H1 (cell line): ENCODE data around the gene AFAP1L1. TPM values are rescaled to one million over a fixed set of nuclear protein-coding genes. Genes with fewer than 3 reads are reported as not detected.

ENCODE experiments used
- CTCF ChIA-PET: fragments of 300-600 bp; sonication (Branson Sonifier 250); formaldehyde crosslinking; loops from one replicate; lab custom pipeline; 2021; ENCODE audit not compliant: partially characterized antibody; lab: Charles Lee
- POLR2A ChIA-PET: fragments of 300-600 bp; sonication (Branson Sonifier 250); formaldehyde crosslinking; loops from one replicate; lab custom pipeline; 2021; ENCODE audit warnings: inconsistent platforms; ENCODE audit not compliant: partially characterized antibody; lab: Charles Lee
- DNase-seq, 2 experiments: peaks; one replicate each; pipeline versions ENCODE4 v3.0.0 to v3.0.0-alpha.2; 2010 to 2022; ENCODE audit warnings: low spot score in 2 of 2, low read depth in 1 of 2, mixed read lengths in 1 of 2
- FAIRE-seq: peaks from 2 replicates; lab custom pipeline; 2011; peaks lifted over from hg19 to GRCh38; lab: Jason Lieb, UNC
- H2AFZ ChIP-seq: 2 replicates; pipeline ENCODE4 v1.8.1; 2012; ENCODE audit warnings: low read length, inconsistent platforms
- H2AK5ac ChIP-seq: 2 replicates; pipeline ENCODE4 v1.6.1; 2013; ENCODE audit warnings: low read depth, low read length
- H2BK120ac ChIP-seq: replicated peaks from 2 replicates; pipeline ENCODE3; 2013; ENCODE audit warnings: low read depth, low read length, inconsistent platforms
- H2BK12ac ChIP-seq: 2 replicates; pipeline ENCODE4 v1.6.1; 2013; ENCODE audit warnings: low read depth, low read length
- H2BK15ac ChIP-seq: 2 replicates; pipeline ENCODE4 v1.6.1; 2013; ENCODE audit warnings: low read length
- H2BK20ac ChIP-seq: 2 replicates; pipeline ENCODE4 v1.6.1; 2013; ENCODE audit warnings: low read length
- H2BK5ac ChIP-seq: 2 replicates; pipeline ENCODE4 v1.6.1; 2013; ENCODE audit warnings: low read depth, low read length
- H3K14ac ChIP-seq: 2 replicates; pipeline ENCODE4 v1.6.1; 2013; ENCODE audit warnings: inconsistent platforms; ENCODE audit not compliant: insufficient read length
- H3K18ac ChIP-seq: 2 replicates; pipeline ENCODE4 v1.6.1; 2013; ENCODE audit warnings: low read length; ENCODE audit errors: extremely low read depth
- H3K23ac ChIP-seq: 2 replicates; pipeline ENCODE4 v1.6.1; 2013; ENCODE audit warnings: inconsistent platforms; ENCODE audit not compliant: insufficient read length
- H3K23me2 ChIP-seq: 2 replicates; pipeline ENCODE4 v1.6.1; 2013; ENCODE audit warnings: low read depth, low read length
- H3K27ac ChIP-seq: 2 replicates; pipeline ENCODE4 v1.6.1; 2011; ENCODE audit warnings: low read depth, low read length, inconsistent platforms
- H3K27me3 ChIP-seq, 4 experiments: replicated peaks in 1 of 4; 1 replicate in 1 of 4; 2 replicates in 3 of 4; pipeline versions ENCODE4 v1.6.1 to v1.8.1; 2011 to 2013; ENCODE audit warnings: low read length in 3 of 4, mild to moderate bottlenecking in 3 of 4, inconsistent platforms in 2 of 4, mixed read lengths in 2 of 4, moderate library complexity in 1 of 4; ENCODE audit not compliant: control insufficient read depth in 3 of 4, insufficient read depth in 3 of 4; ENCODE audit errors: extremely low read depth in 1 of 4
- H3K36me3 ChIP-seq, 4 experiments: 2 replicates each; pipeline versions ENCODE4 v1.6.1 to v1.8.1; 2011 to 2013; ENCODE audit warnings: mild to moderate bottlenecking in 4 of 4, low read length in 3 of 4, moderate library complexity in 2 of 4, control low read depth in 1 of 4, inconsistent platforms in 1 of 4; ENCODE audit not compliant: insufficient read depth in 4 of 4, control insufficient read depth in 2 of 4
- H3K4ac ChIP-seq: replicated peaks from 2 replicates; pipeline ENCODE3; 2013; ENCODE audit warnings: low read length, low read depth, mixed read lengths, inconsistent platforms; ENCODE audit not compliant: insufficient read length
- H3K4me1 ChIP-seq, 4 experiments: replicated peaks in 1 of 4; 1 replicate in 1 of 4; 2 replicates in 3 of 4; pipeline versions ENCODE4 v1.6.1 to v1.8.1; 2011 to 2013; ENCODE audit warnings: low read length in 3 of 4, inconsistent platforms in 2 of 4, mixed read lengths in 1 of 4; ENCODE audit not compliant: insufficient read depth in 4 of 4, control insufficient read depth in 3 of 4
- H3K4me2 ChIP-seq, 2 experiments: 2 replicates each; pipeline versions ENCODE4 v1.6.1 to v1.8.1; 2011 to 2013; ENCODE audit warnings: low read depth in 2 of 2, low read length in 2 of 2, control low read depth in 1 of 2, inconsistent platforms in 1 of 2, mild to moderate bottlenecking in 1 of 2; ENCODE audit not compliant: insufficient read depth in 1 of 2
- H3K4me3 ChIP-seq, 4 experiments: fragments of 200-600, 300-600 bp in 1 of 4; sonication (generic), shearing (Covaris generic), sonication (Bioruptor Twin) in 1 of 4; 2 replicates each; pipeline versions ENCODE4 v1.5.1 to v1.8.1; 2011 to 2016; ENCODE audit warnings: low read length in 4 of 4, low read depth in 3 of 4, control low read depth in 2 of 4, inconsistent platforms in 2 of 4, mild to moderate bottlenecking in 2 of 4, mixed read lengths in 1 of 4, moderate library complexity in 1 of 4; ENCODE audit not compliant: insufficient read depth in 2 of 4; ENCODE audit errors: extremely low read depth in 1 of 4
- H3K56ac ChIP-seq: replicated peaks from 2 replicates; pipeline ENCODE3; 2013; ENCODE audit warnings: low read depth, mild to moderate bottlenecking, mixed read lengths, low read length, inconsistent platforms; ENCODE audit not compliant: insufficient read length
- H3K79me1 ChIP-seq: 2 replicates; pipeline ENCODE4 v1.6.1; 2013; ENCODE audit warnings: low read depth, low read length, control low read depth
- H3K79me2 ChIP-seq, 2 experiments: 2 replicates each; pipeline versions ENCODE4 v1.6.1 to v1.8.1; 2012 to 2013; ENCODE audit warnings: low read length in 2 of 2, mild to moderate bottlenecking in 2 of 2, inconsistent platforms in 1 of 2; ENCODE audit not compliant: insufficient read depth in 2 of 2, control insufficient read depth in 1 of 2
- H3K9ac ChIP-seq, 4 experiments: replicated peaks in 1 of 4; 1 replicate in 1 of 4; 2 replicates in 3 of 4; pipeline versions ENCODE4 v1.6.1 to v1.8.1; 2011 to 2013; ENCODE audit warnings: low read depth in 3 of 4, low read length in 3 of 4, control low read depth in 2 of 4, mild to moderate bottlenecking in 2 of 4, moderate library complexity in 2 of 4, inconsistent platforms in 1 of 4; ENCODE audit errors: extremely low read depth in 1 of 4
- H3K9me3 ChIP-seq, 2 experiments: 2 replicates each; pipeline versions ENCODE4 v1.6.1 to v1.8.1; 2012 to 2013; ENCODE audit warnings: mild to moderate bottlenecking in 2 of 2, moderate library complexity in 2 of 2, control low read depth in 1 of 2, inconsistent platforms in 1 of 2, low read depth in 1 of 2, low read length in 1 of 2, mixed read lengths in 1 of 2; ENCODE audit not compliant: insufficient read depth in 2 of 2
- H4K20me1 ChIP-seq, 2 experiments: replicated peaks in 1 of 2; 2 replicates each; pipeline versions ENCODE3 to v1.8.1; 2011 to 2013; ENCODE audit warnings: inconsistent platforms in 2 of 2, low read length in 2 of 2, mild to moderate bottlenecking in 1 of 2; ENCODE audit not compliant: insufficient read depth in 2 of 2, control insufficient read depth in 1 of 2
- H4K5ac ChIP-seq: 2 replicates; pipeline ENCODE4 v1.6.1; 2013; ENCODE audit warnings: low read length, low read depth, mixed read lengths, inconsistent platforms; ENCODE audit not compliant: insufficient read length
- H4K8ac ChIP-seq: 2 replicates; pipeline ENCODE4 v1.8.0; 2013; ENCODE audit warnings: mild to moderate bottlenecking, moderate library complexity, low read length, inconsistent platforms; ENCODE audit not compliant: insufficient read depth; ENCODE audit errors: extremely low read depth
- H4K91ac ChIP-seq: replicated peaks from 2 replicates; pipeline ENCODE3; 2013; ENCODE audit warnings: low read length, mixed read lengths, inconsistent platforms; ENCODE audit not compliant: insufficient read length
- CTCF ChIP-seq, 3 experiments: IDR thresholded peaks; 1 replicate in 2 of 3; 2 replicates in 1 of 3; pipeline versions ENCODE4 v1.5.1 to v1.6.1; 2011; ENCODE audit warnings: low read length in 3 of 3, mild to moderate bottlenecking in 3 of 3, inconsistent platforms in 2 of 3, low read depth in 1 of 3, moderate library complexity in 1 of 3; ENCODE audit not compliant: insufficient read depth in 1 of 3; ENCODE audit errors: control extremely low read depth in 1 of 3
- GABPA ChIP-seq: IDR thresholded peaks from 2 replicates; pipeline ENCODE4 v1.6.1; 2011; ENCODE audit warnings: mild to moderate bottlenecking, low read length, moderate library complexity, borderline replicate concordance; ENCODE audit not compliant: insufficient read depth
- KDM5A ChIP-seq: fragments of 200-600 bp; IDR thresholded peaks from 2 replicates; pipeline ENCODE4 v1.7.1; 2012; ENCODE audit warnings: mild to moderate bottlenecking, low read length, inconsistent platforms, mixed read lengths
- MAX ChIP-seq: IDR thresholded peaks from 2 replicates; pipeline ENCODE4 v1.6.1; 2012; ENCODE audit warnings: inconsistent platforms
- NANOG ChIP-seq: IDR thresholded peaks from 2 replicates; pipeline ENCODE4 v1.6.1; 2011; ENCODE audit warnings: low read length, low read depth, mild to moderate bottlenecking, inconsistent platforms; ENCODE audit not compliant: insufficient read depth, poor library complexity, severe bottlenecking
- RBBP5 ChIP-seq: IDR thresholded peaks from 2 replicates; pipeline ENCODE4 v1.7.1; 2012; ENCODE audit warnings: low read depth, mild to moderate bottlenecking, inconsistent platforms, low read length, moderate library complexity, borderline replicate concordance
- RFX5 ChIP-seq: IDR thresholded peaks from 2 replicates; pipeline ENCODE4 v1.6.1; 2011; ENCODE audit warnings: low read depth, low read length, improper control_type of control experiment, borderline replicate concordance
- YY1 ChIP-seq: IDR thresholded peaks from 2 replicates; pipeline ENCODE4 v1.6.1; 2011; ENCODE audit warnings: low read depth, mild to moderate bottlenecking, low read length
- WGBS, 2 experiments: shearing (Covaris generic) in 1 of 2; methylation state at CpG; one replicate each; pipeline versions ENCODE4 v1.1.6 to v1.1.7; 2013 to 2015; ENCODE audit warnings: low lambda C conversion rate in 2 of 2, mixed read lengths in 2 of 2, inconsistent platforms in 1 of 2, low coverage in 1 of 2, missing lambda C conversion rate in 1 of 2; ENCODE audit not compliant: insufficient replicate concordance in 2 of 2, insufficient coverage in 1 of 2, insufficient read length in 1 of 2; ENCODE audit errors: extremely low coverage in 1 of 2, missing lambda C conversion rate in 1 of 2; 5-methylcytosine and 5-hydroxymethylcytosine counted together
- polyA plus RNA-seq, 7 experiments: library from polyadenylated mRNA; depleted of rRNA in 3 of 7; stranded (reverse) in 5 of 7; unstranded in 2 of 7; fragments of >200 nt in 5 of 7; fragments of 200-250 nt in 2 of 7; gene quantifications; 1 replicate in 5 of 7; 2 replicates in 1 of 7; 4 replicates in 1 of 7; pipeline versions ENCODE4 v1.2.1 to v1.2.3, GENCODE V29; 2011 to 2013; ENCODE audit warnings: missing spikeins in 2 of 7, mixed read lengths in 2 of 7
- total RNA-seq: library from RNA; stranded (reverse); fragmentation: NEBNext Ultra II Directional; extraction: Animal tissue kit (Norgen Biotek cat#: 25700); gene quantifications from 2 replicates; pipeline ENCODE4 v1.2.1, GENCODE V29; 2021

AFAP1L1 gene
- total and polyA plus RNA-seq, 2 of the 8 experiments (the other 6 are each of a cell fraction or from before 2014, with no cell fraction given): 0.79 to 4.7 TPM

- Histone ChIP-seq H3K4me1 (no peaks in the 10 kb centered on the region; a peak in 3 of 7 replicates), H3K23ac (no peak overlapping the region), H3K79me2 (no peaks in the 10 kb centered on the region), H4K5ac (no peak overlapping the region), H3K56ac (no peak overlapping the region), H3K27me3 (no peaks in the 10 kb centered on the region), H3K79me1 (no peaks in the 10 kb centered on the region), H3K18ac (no peak overlapping the region), H3K4me2 (no peak overlapping the region), H2BK20ac (peak overlapping the region; percentile 32; the same call in 1 of the 2 replicates), H3K9ac (no peak overlapping the region), H4K91ac (no peak overlapping the region), H3K14ac (no peak overlapping the region), H3K4ac (no peak overlapping the region), H3K4me3 (no peak overlapping the region), H2AFZ (no peak overlapping the region), H3K23me2 (no peaks in the 10 kb centered on the region), H4K8ac (no peak overlapping the region), H2BK120ac (no peak overlapping the region), H4K20me1 (no peaks in the 10 kb centered on the region), H2BK15ac (no peak overlapping the region), H3K9me3 (no peaks in the 10 kb centered on the region), H3K36me3 (no peaks in the 10 kb centered on the region), H3K27ac (no peak overlapping the region), H2AK5ac (peak overlapping the region; percentile 40; the same call in 1 of the 2 replicates), H2BK12ac (0 out of 2 replicates have a peak overlapping the region, but pooled peaks have one; percentile 9), H2BK5ac (no peak overlapping the region)
- ChIA-PET CTCF (interaction anchor here (0.6 to 46.1 kb wide), 23 partner anchors 11 to 240 kb away, joined by 3 to 1310 read pairs (median 8); no protein-coding TSS in a partner anchor), POLR2A (interaction anchor here (1.1 to 1.6 kb wide), 2 partner anchors 11 to 40 kb away, joined by 3 to 4 read pairs; no protein-coding TSS in a partner anchor)
- no peak for TF ChIP-seq NANOG
- no peak for TF ChIP-seq GABPA
- TF ChIP-seq KDM5A: no peak
- no peak for TF ChIP-seq RFX5
- no peak for TF ChIP-seq YY1
- no peak for TF ChIP-seq CTCF (IDR thresholded peaks at IDR 0.05; ENCODE audit: control extremely low read depth in 1 of 3, insufficient read depth in 1 of 3, low read depth in 1 of 3, low read length in 3 of 3)
- TF ChIP-seq MAX: no peak
- no peak for TF ChIP-seq RBBP5
- DNase-seq (no peak), FAIRE-seq (no peak)
- 84% methylated on average over 9 of the region's 12 CpGs; no CpG with 5 or more reads in 1 of the 2 experiments for WGBS, 2 experiments
These were observed 111.0 kb downstream of the AFAP1L1 start for GRCh38 chr5:149382517-149383220.
